Islet precursor cell (in vitro differentiated cells): ENCODE measurements around the gene CACNA1C.

Experiments used
- DNase-seq: peaks from one replicate; pipeline ENCODE4 v3.0.0-alpha.2; 2018

The CACNA1C gene

GRCh38 chr12:2578211-2578610 is 525.4 kb downstream of the CACNA1C start:
- no peak for DNase-seq

DNA sequence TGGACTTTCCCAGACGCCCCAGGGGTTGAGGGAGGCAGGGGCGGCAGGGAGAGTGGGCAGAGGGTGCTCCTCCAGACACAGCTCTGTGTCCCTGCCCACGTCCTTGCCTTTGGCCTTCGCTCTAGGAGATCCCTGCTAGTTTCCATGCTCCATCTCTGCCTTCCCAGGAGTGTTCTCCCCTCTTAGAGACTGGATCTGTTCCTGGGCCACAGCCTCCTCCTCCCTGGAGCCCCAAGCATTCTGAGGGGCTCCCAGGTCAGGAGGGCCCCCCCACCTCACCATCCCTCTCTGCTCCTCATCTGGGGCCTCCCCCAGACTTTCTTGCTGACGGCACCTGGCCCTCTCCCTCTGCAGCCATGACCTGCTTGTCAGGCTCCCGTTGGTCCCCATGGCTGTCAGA is 526.0 kb downstream of the CACNA1C start:
- DNase-seq: no peak

DNA sequence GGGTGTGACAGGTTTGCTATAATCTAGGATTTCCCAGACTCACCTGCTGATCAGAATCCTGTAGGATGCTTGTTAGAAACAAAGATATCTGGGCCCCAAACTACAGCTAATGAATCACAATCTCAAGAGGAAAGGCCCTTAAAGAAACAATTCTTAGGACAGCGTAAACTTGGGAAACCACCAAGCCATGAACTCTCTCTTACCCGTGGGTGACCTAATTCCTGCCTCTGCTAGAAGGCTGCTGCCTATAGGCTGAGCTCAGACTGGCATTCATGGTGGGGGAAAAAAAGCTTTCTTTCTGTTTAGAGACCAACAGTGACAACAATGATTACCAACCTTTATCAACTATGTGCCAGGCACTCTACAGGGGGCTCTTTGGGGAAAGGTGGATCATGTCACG is 528.0 kb downstream of the CACNA1C start:
- DNase-seq: no peak

- no peak for DNase-seq
Observed at GRCh38 chr12:2581293-2582045, 528.7 kb downstream of the CACNA1C start.

GRCh38 chr12:2582631-2583030 is 529.8 kb downstream of the CACNA1C start:
- DNase-seq: no peak

DNA sequence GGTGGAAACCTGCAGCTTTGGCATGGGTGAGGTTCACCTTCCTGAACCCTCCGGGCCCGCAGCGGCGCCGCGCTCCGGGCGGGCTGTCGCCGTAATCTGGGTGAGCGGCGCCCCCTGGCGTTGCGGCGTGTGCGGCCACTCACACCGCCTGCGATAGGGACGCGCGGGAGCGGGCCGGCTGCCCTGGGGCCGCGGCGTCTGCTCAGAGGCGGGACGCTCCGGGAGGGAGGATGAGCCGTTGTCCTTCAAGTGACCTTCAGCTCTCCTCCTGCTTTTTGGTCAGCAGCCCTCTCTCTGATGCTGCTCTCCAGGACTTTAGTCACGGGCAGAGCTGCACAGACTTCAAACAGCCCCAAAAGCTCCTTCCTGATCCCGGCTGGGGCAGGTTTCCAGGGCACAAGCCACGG is 530.3 kb downstream of the CACNA1C start:
- DNase-seq: peak; percentile 85

GRCh38 chr12:2583642-2584401 is 531.0 kb downstream of the CACNA1C start:
- DNase-seq: no peak

- no peak for DNase-seq
Observed at GRCh38 chr12:2586156-2587038, 533.6 kb downstream of the CACNA1C start.

- no peak for DNase-seq
Observed at GRCh38 chr12:2588345-2588744, 535.6 kb downstream of the CACNA1C start.

GRCh38 chr12:2589381-2589780 is 536.6 kb downstream of the CACNA1C start:
- no peak for DNase-seq

DNA sequence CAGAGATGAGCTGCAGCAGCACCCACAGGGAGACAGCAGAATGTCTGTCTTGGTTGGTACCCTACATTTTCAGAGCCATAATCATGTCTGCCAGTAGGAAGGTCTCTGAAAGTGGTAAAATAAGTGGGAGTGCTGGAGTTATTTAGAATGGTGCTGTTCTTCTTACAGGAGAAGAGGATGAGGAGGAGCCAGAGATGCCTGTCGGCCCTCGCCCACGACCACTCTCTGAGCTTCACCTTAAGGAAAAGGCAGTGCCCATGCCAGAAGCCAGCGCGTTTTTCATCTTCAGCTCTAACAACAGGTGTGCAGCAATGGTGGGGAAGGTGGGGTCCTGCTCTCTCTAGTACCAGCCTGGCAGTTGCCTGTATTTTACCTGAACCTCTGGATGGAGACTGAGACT is 540.3 kb downstream of the CACNA1C start:
- no peak for DNase-seq

DNA sequence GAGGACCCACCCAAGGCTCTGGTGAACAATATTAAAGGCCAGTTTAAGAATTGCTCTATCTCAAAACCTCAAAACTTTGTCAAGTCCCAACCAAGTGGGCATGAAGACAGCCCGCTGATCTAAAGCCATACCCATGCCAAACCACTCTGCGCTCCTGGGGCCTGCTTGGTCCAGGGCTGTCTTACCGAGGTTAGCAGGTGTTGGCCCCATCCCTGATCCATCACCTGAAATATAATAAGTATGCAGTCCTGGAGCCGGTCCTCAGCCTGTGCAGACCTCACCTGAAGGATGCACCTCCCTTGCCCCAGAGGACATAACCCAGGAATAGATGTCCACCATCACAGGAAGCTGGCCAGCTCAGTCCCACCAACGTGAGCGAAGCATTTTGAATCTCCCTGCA is 543.7 kb downstream of the CACNA1C start:
- DNase-seq: no peak

DNA sequence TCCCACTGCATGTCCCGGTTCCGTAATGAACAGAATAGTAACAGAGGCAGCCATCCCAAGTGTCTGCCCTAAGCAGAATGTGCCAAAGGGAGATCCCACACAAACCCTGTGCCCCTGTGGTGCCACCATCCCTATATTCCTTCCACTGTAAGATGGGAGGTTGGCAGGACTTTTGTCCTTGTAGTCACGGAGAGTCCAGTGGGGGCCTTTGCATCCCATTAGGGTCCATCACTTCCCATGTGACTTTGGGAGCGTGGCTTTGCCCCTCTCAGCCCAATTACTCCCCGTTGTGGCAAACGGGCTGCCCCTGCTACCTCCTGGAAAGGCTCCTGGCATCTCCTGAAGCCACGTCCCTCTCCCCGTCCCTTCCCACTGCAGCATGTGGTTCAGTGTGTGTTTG is 552.5 kb downstream of the CACNA1C start:
- DNase-seq: no peak

- DNase-seq: no peak
Observed at GRCh38 chr12:2606186-2606910, 553.6 kb downstream of the CACNA1C start.

- DNase-seq: no peak
Observed at GRCh38 chr12:2607881-2608607, 555.3 kb downstream of the CACNA1C start.

DNA sequence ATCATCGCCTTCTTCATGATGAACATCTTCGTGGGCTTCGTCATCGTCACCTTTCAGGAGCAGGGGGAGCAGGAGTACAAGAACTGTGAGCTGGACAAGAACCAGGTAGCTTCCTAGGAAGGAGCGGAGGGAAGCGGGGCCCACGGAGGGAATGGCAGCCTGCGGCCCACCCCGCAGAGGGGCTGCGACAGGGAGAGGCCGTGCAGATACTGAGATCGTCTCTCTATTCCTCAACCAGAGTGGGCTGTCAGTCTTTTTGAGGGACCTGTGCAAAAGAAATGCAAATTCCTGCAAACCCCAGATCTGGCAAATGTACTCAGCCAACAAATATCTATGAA is 555.8 kb downstream of the CACNA1C start:
- DNase-seq: no peak

- no peak for DNase-seq
Observed at GRCh38 chr12:2609020-2609419, 556.2 kb downstream of the CACNA1C start.

DNA sequence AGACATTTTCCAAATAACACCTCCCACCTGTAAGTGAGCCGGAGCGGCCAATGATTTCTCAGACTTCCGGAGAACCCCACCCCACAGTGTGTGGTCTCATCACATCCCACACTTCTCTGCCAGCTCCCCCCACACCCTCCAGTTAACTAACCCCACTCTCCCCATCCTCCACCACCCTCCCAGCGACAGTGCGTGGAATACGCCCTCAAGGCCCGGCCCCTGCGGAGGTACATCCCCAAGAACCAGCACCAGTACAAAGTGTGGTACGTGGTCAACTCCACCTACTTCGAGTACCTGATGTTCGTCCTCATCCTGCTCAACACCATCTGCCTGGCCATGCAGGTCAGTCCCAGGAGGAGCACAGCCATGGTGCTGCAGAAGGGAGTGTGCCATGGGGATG is 557.6 kb downstream of the CACNA1C start:
- no peak for DNase-seq

DNA sequence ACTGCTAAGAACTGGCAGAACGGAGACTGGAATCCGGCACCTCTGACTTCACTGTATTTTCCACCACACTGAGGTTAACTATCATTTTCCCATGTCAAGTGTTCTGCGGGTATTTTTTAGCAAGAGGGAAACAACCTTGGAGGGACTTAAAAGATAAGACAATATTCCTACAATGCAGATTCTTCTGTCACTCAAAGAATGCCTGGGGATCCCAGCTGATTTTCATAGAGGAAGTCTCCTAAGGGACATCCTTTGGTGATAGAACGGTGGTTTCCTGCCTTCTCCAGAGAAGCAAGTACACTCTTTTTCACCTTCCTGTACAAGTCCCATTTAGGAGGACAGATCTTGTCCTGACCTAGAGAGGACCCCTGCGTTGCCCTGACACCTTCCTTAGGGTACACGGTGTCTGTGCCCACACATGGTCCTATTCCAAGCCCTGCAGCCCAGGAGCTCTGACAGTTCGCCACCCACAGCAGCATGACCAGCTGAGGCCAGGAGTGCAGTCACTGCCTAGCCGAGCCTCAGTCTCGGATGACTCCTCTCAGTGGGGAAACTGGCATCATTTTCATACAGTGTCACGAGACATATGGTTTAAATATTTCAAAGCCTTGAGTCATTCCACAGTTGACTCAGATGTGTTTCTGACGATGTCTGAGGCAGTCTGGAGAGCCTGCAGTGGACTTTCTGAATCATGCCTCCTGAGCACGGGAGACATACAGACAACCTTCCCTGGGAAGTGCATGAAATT is 560.7 kb downstream of the CACNA1C start:
- DNase-seq: no peak

- no peak for DNase-seq
Observed at GRCh38 chr12:2614341-2614740, 561.6 kb downstream of the CACNA1C start.

GRCh38 chr12:2615665-2616402 is 563.0 kb downstream of the CACNA1C start:
- DNase-seq: peak; percentile 94
